Measurements from ENCODE around the gene CXCL16. TPM values are rescaled to one million over a fixed set of nuclear protein-coding genes. Genes with fewer than 3 reads are reported as not detected.

Gene CXCL16
- total and polyA plus RNA-seq, 10 of the 15 experiments (the other 5 are each of a cell fraction or from before 2014, with no cell fraction given), result 0.15 to 2.2 (median 0.65) TPM

- TF ChIP-seq RELB (IDR thresholded peaks at IDR 0.05; ENCODE audit: low read depth) (peak; percentile 29; the same call in 1 of the 2 replicates), IRF4 (IDR thresholded peaks at IDR 0.05; ENCODE audit: low read depth, low read length) (peak; percentile 38; the same call in 1 of the 2 replicates), SP1 (IDR thresholded peaks at IDR 0.05; ENCODE audit: low read depth, low read length) (no peak), SUPT20H (IDR thresholded peaks at IDR 0.05; ENCODE audit: borderline replicate concordance, control insufficient read depth, low read depth, low read length) (no peak), MXI1 (IDR thresholded peaks at IDR 0.05; ENCODE audit: low read depth, low read length) (peak; percentile 91), IKZF2 (IDR thresholded peaks at IDR 0.05) (peak in 1 of 2 experiments; percentile 50; a peak in 2 of 4 replicates), REST (IDR thresholded peaks at IDR 0.05; ENCODE audit: low read depth, low read length) (no peak), NFIC (IDR thresholded peaks at IDR 0.05; ENCODE audit: low read depth, low read length) (peak; percentile 30; the same call in 1 of the 2 replicates), JUNB (IDR thresholded peaks at IDR 0.05) (peak; percentile 72; the same call in 1 of the 2 replicates), NFYA (IDR thresholded peaks at IDR 0.05; ENCODE audit: borderline replicate concordance, low read depth, low read length) (no peak), NBN (IDR thresholded peaks at IDR 0.05) (peak; percentile 60; the same call in 1 of the 2 replicates), ELK1 (IDR thresholded peaks at IDR 0.05; ENCODE audit: low read depth, low read length) (0 out of 2 replicates have a peak, but pooled peaks have one; percentile 26), ATF7 (IDR thresholded peaks at IDR 0.05; ENCODE audit: low read depth) (peak; percentile 39), E2F4 (IDR thresholded peaks at IDR 0.05; ENCODE audit: low read depth, low read length) (no peak)
Observed at GRCh38 chr17:4696437-4696805, 43.3 kb downstream of the CXCL16 start (continued).

All from GM12878 (cell line).